SK-N-SH treated with all-trans-retinoic acid at 6 μM for 48 hours (cell line): ENCODE measurements around the gene GJB3.

ENCODE experiments used
- ATAC-seq: fragments of 200-7000 bp; cut with Tn5 transposase; 3 replicates; pipeline ENCODE4 v1.9.1; 2020; ENCODE audit warnings: mild to moderate bottlenecking, moderate library complexity
- ARNTL ChIP-seq: fragments of 450-650 bp; formaldehyde crosslinking; IDR thresholded peaks from 2 replicates; pipeline ENCODE4 v1.5.0; 2020; ENCODE audit warnings: low read depth, mild to moderate bottlenecking, moderate library complexity, borderline replicate concordance
- BACH2 ChIP-seq: fragments of 250-450 bp; sonication (Bioruptor Pico); IDR thresholded peaks from 2 replicates; pipeline ENCODE4 v1.9.0; 2021; ENCODE audit warnings: mild to moderate bottlenecking, borderline replicate concordance
- CREB5 ChIP-seq: fragments of 250-450 bp; sonication (Bioruptor Pico); IDR thresholded peaks from 2 replicates; pipeline ENCODE4 v1.5.1; 2020; ENCODE audit warnings: low read depth, mild to moderate bottlenecking, moderate library complexity
- CSRNP3 ChIP-seq: fragments of 250-450 bp; sonication (Bioruptor Pico); IDR thresholded peaks from 2 replicates; pipeline ENCODE4 v1.5.1; 2021; ENCODE audit warnings: mild to moderate bottlenecking, moderate library complexity
- ESRRG ChIP-seq: fragments of 250-450 bp; sonication (Bioruptor Pico); IDR thresholded peaks from 2 replicates; pipeline ENCODE4 v1.6.1; 2021; ENCODE audit warnings: mild to moderate bottlenecking
- GLIS3 ChIP-seq: fragments of 250-450 bp; sonication (Bioruptor Pico); IDR thresholded peaks from 2 replicates; pipeline ENCODE4 v1.5.0; 2020; ENCODE audit warnings: mild to moderate bottlenecking, moderate library complexity
- ISL1 ChIP-seq: fragments of 250-450 bp; sonication (Bioruptor Pico); IDR thresholded peaks from 2 replicates; pipeline ENCODE4 v2.1.2; 2022; ENCODE audit warnings: mild to moderate bottlenecking, moderate library complexity
- OSR1 ChIP-seq: fragments of 250-450 bp; sonication (Bioruptor Pico); IDR thresholded peaks from 2 replicates; pipeline ENCODE4 v1.8.0; 2022; ENCODE audit warnings: moderate library complexity, mild to moderate bottlenecking, inconsistent platforms
- PATZ1 ChIP-seq: fragments of 250-450 bp; sonication (Bioruptor Pico); IDR thresholded peaks from 2 replicates; pipeline ENCODE4 v1.8.0; 2020; ENCODE audit warnings: mild to moderate bottlenecking, moderate library complexity, borderline replicate concordance
- POU6F1 ChIP-seq: fragments of 250-450 bp; sonication (Bioruptor Pico); IDR thresholded peaks from 2 replicates; pipeline ENCODE4 v1.8.0; 2021; ENCODE audit warnings: low read depth, mild to moderate bottlenecking, moderate library complexity, borderline replicate concordance
- PPARA ChIP-seq: fragments of 250-450 bp; sonication (Bioruptor Pico); IDR thresholded peaks from 2 replicates; pipeline ENCODE4 v1.5.0; 2020; ENCODE audit warnings: mild to moderate bottlenecking, borderline replicate concordance
- RARB ChIP-seq: fragments of 250-450 bp; sonication (Bioruptor Pico); IDR thresholded peaks from 2 replicates; pipeline ENCODE4 v1.8.0; 2021; ENCODE audit warnings: mild to moderate bottlenecking, moderate library complexity
- SNAI2 ChIP-seq: fragments of 250-450 bp; sonication (Bioruptor Pico); IDR thresholded peaks from 2 replicates; pipeline ENCODE4 v1.5.0; 2020; ENCODE audit warnings: mild to moderate bottlenecking, moderate library complexity
- TCF4 ChIP-seq: fragments of 250-450 bp; sonication (Bioruptor Pico); IDR thresholded peaks from 2 replicates; pipeline ENCODE4 v1.8.0; 2021; ENCODE audit warnings: mild to moderate bottlenecking, moderate library complexity, borderline replicate concordance
- TOX ChIP-seq: fragments of 250-450 bp; sonication (Bioruptor Pico); IDR thresholded peaks from 2 replicates; pipeline ENCODE4 v1.8.0; 2021; ENCODE audit warnings: mild to moderate bottlenecking, moderate library complexity, borderline replicate concordance
- TSHZ2 ChIP-seq: fragments of 250-450 bp; sonication (Bioruptor Pico); IDR thresholded peaks from 2 replicates; pipeline ENCODE4 v1.5.0; 2020; ENCODE audit warnings: mild to moderate bottlenecking, moderate library complexity
- ZC3H10 ChIP-seq: fragments of 250-450 bp; sonication (Bioruptor Pico); IDR thresholded peaks from 2 replicates; pipeline ENCODE4 v1.5.1; 2021; ENCODE audit warnings: mild to moderate bottlenecking, moderate library complexity
- ZFP3 ChIP-seq: fragments of 250-450 bp; sonication (Bioruptor Pico); IDR thresholded peaks from 2 replicates; pipeline ENCODE4 v1.5.0; 2020; ENCODE audit warnings: mild to moderate bottlenecking, moderate library complexity
- ZNF565 ChIP-seq: fragments of 450-650 bp; formaldehyde crosslinking; conservative IDR thresholded peaks from 2 replicates; pipeline ENCODE4 v1.5.0; 2020; ENCODE audit warnings: low read depth, mild to moderate bottlenecking, moderate library complexity
- ZNF70 ChIP-seq: fragments of 450-650 bp; formaldehyde crosslinking; IDR thresholded peaks from 2 replicates; pipeline ENCODE4 v1.5.0; 2020; ENCODE audit warnings: mild to moderate bottlenecking, moderate library complexity
- ZNF8 ChIP-seq: fragments of 450-650 bp; formaldehyde crosslinking; IDR thresholded peaks from 2 replicates; pipeline ENCODE4 v1.5.0; 2020; ENCODE audit warnings: mild to moderate bottlenecking, moderate library complexity

Gene GJB3

GRCh38 chr1:34761776-34762307, 19.2 kb upstream of the GJB3 start:
- TF ChIP-seq GLIS3, result no peak
- TF ChIP-seq POU6F1 (CRISPR knock-in tag), result no peak
- TF ChIP-seq TCF4 (CRISPR knock-in tag), result no peak
- TF ChIP-seq ZNF565 (CRISPR knock-in tag), result no peak
- TF ChIP-seq PPARA (CRISPR knock-in tag), result no peak
- no peak for TF ChIP-seq OSR1 (CRISPR knock-in tag)
- no peak for ATAC-seq

- no peak for ATAC-seq
- TF ChIP-seq TOX (no peak), ZFP3 (CRISPR knock-in tag) (no peak), ISL1 (CRISPR knock-in tag) (no peak), OSR1 (CRISPR knock-in tag) (no peak)
- TF ChIP-seq, all 23 proteins: peak for 0
These were observed 18.4 kb upstream of the GJB3 start for GRCh38 chr1:34762474-34763141.

- TF ChIP-seq OSR1 (CRISPR knock-in tag), result no peak
- TF ChIP-seq SNAI2 (CRISPR knock-in tag), result no peak
- no peak for TF ChIP-seq ZNF70
- TF ChIP-seq PATZ1 (CRISPR knock-in tag), result no peak
- no peak for TF ChIP-seq PPARA (CRISPR knock-in tag)
- no peak for TF ChIP-seq CSRNP3 (CRISPR knock-in tag)
- TF ChIP-seq ZNF8 (CRISPR knock-in tag), result no peak
- TF ChIP-seq ARNTL (CRISPR knock-in tag), result no peak
- TF ChIP-seq ESRRG (CRISPR knock-in tag), result no peak
- no peak for TF ChIP-seq ZFP3 (CRISPR knock-in tag)
- TF ChIP-seq POU6F1 (CRISPR knock-in tag), result no peak
- TF ChIP-seq ZC3H10 (CRISPR knock-in tag), result no peak
- TF ChIP-seq ZNF565 (CRISPR knock-in tag), result no peak
- no peak for ATAC-seq
These were observed 17.8 kb upstream of the GJB3 start for GRCh38 chr1:34763142-34763781.

- ATAC-seq, result no peak
- no peak for TF ChIP-seq ZNF565 (CRISPR knock-in tag)
- TF ChIP-seq POU6F1 (CRISPR knock-in tag), result no peak
- no peak for TF ChIP-seq CREB5 (CRISPR knock-in tag)
- TF ChIP-seq TOX, result no peak
- TF ChIP-seq TCF4 (CRISPR knock-in tag), result no peak
- no peak for TF ChIP-seq ZFP3 (CRISPR knock-in tag)
- TF ChIP-seq ISL1 (CRISPR knock-in tag), result no peak
- no peak for TF ChIP-seq BACH2 (CRISPR knock-in tag)
- TF ChIP-seq ARNTL (CRISPR knock-in tag), result no peak
- no peak for TF ChIP-seq RARB (CRISPR knock-in tag)
- no peak for TF ChIP-seq ZNF8 (CRISPR knock-in tag)
- TF ChIP-seq GLIS3, result no peak
- no peak for TF ChIP-seq OSR1 (CRISPR knock-in tag)
- no peak for TF ChIP-seq TSHZ2
These were observed 12.2 kb upstream of the GJB3 start for GRCh38 chr1:34768856-34769255.
